ES-I3 (cell line): ENCODE measurements around the gene ZNF821.
"Not testable (repeated sequence)": the region's sequence is repeated elsewhere in the genome, so short reads cannot be mapped to it uniquely, and the experiment has no call there.

ENCODE experiments used
- H3K36me3 ChIP-seq: 2 replicates; pipeline ENCODE4 v1.6.1; 2013; ENCODE audit warnings: mild to moderate bottlenecking, low read length, control low read depth, moderate library complexity; ENCODE audit not compliant: insufficient read depth
- H3K4me1 ChIP-seq: 2 replicates; pipeline ENCODE4 v1.6.1; 2013; ENCODE audit warnings: mild to moderate bottlenecking, control low read depth, low read length; ENCODE audit not compliant: insufficient read depth
- H3K9ac ChIP-seq: 2 replicates; pipeline ENCODE4 v1.6.1; 2013; ENCODE audit warnings: low read depth, mild to moderate bottlenecking, low read length, moderate library complexity
- H3K9me3 ChIP-seq: 2 replicates; pipeline ENCODE4 v1.6.1; 2013; ENCODE audit warnings: mild to moderate bottlenecking, low read length, moderate library complexity; ENCODE audit not compliant: control insufficient read depth, insufficient read depth

Gene ZNF821

DNA sequence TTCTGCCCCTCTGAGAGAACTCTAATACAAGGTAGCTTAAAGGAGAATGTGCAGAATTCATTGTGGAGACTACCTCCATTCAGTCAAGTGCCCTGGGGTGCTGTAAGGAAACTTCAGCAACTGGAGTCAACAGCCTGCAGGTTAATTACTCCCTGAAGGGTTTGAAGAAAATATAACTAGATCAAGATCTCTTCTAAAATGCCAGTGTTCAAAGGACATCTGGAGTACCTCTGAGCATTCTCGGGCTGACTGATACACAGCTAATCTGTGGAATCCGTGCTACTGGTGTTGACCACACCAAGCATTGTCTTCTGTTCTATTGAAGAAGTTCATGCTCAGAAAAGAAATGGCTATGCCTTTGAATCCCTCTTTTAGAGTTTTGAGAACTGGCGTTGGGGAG, 49.7 kb downstream of the ZNF821 start:
- H3K4me1 ChIP-seq, result no peaks in the 10 kb centered on the region
- H3K9ac ChIP-seq, result no peak overlapping the region
- no peaks in the 10 kb centered on the region for H3K9me3 ChIP-seq
- H3K36me3 ChIP-seq, result no peaks in the 10 kb centered on the region

GRCh38 chr16:71832112-71832511, 51.9 kb downstream of the ZNF821 start:
- H3K9me3 ChIP-seq, H3K9ac ChIP-seq, H3K4me1 ChIP-seq, H3K36me3 ChIP-seq: not testable (repeated sequence)

- not testable (repeated sequence) for H3K4me1 ChIP-seq, H3K9me3 ChIP-seq, H3K36me3 ChIP-seq, H3K9ac ChIP-seq
Measured at GRCh38 chr16:71831698-71832097, 52.3 kb downstream of the ZNF821 start.

DNA sequence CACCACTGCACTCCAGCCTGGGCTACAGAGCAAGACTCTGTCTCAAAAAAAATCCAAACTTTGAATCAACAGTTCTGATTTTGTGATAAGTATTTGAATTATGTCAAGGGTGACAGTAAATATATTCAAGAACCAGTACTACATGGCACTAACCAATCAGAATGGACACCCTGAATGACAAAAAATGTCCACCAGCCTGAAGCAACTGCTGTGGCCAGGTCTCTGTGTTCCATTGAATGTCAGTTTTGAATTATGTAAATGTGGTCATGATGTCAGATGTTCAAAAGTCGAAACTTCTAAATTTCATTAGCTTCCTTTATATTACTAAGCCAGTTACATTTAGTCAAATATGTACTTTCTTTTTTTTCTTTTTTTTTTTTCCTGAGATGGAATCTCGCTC, 53.6 kb downstream of the ZNF821 start:
- Histone ChIP-seq H3K9ac (no peak overlapping the region), H3K4me1 (no peaks in the 10 kb centered on the region), H3K9me3 (no peaks in the 10 kb centered on the region), H3K36me3 (no peaks in the 10 kb centered on the region)

- Histone ChIP-seq H3K36me3 (no peaks in the 10 kb centered on the region), H3K9ac (no peak overlapping the region), H3K4me1 (no peaks in the 10 kb centered on the region), H3K9me3 (no peaks in the 10 kb centered on the region)
Measured at GRCh38 chr16:71826533-71827017, 57.4 kb downstream of the ZNF821 start.

GRCh38 chr16:71817155-71817500, 66.9 kb downstream of the ZNF821 start:
- H3K4me1 ChIP-seq, H3K9ac ChIP-seq, H3K36me3 ChIP-seq, H3K9me3 ChIP-seq: not testable (repeated sequence)

DNA sequence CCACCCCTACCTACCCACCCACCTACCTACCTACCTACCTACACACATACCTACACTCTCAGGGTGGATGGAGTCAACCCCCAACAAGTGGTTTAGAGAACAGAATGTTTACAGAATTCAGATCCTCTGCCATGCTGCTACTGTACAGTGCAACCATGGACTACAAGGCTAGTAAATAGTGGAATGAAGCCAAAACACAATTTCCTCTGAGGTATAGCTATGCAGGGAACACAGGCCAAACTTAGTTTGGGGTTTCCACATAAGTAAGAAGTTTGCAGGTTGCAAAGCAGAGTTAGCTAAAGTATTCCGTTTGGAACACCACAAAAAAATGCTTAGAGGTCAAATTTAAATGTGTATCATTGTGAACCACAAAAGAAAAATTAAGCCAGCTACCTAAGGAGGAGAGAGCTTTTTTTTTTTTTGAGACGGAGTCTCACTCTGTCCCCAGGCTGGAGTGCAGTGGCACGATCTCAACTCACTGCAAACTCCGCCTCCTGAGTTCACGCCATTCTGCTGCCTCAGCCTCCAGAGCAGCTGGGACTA, 72.7 kb downstream of the ZNF821 start:
- no peaks in the 10 kb centered on the region for H3K36me3 ChIP-seq
- H3K4me1 ChIP-seq, result no peaks in the 10 kb centered on the region
- H3K9me3 ChIP-seq, result no peaks in the 10 kb centered on the region
- H3K9ac ChIP-seq, result no peak overlapping the region

- not testable (repeated sequence) for H3K36me3 ChIP-seq, H3K4me1 ChIP-seq, H3K9ac ChIP-seq, H3K9me3 ChIP-seq
Measured at GRCh38 chr16:71810155-71810530, 73.8 kb downstream of the ZNF821 start.
